Body of pancreas (tissue), 4 donors: ENCODE measurements around the gene NUP210. TPM values are rescaled to one million over a fixed set of nuclear protein-coding genes. Genes with fewer than 3 reads are reported as not detected.

Experiments
- ATAC-seq: fragments of 150-250 bp; one replicate; pipeline ENCODE4 v1.9.1; 2016
- DNase-seq, 4 donors: peaks; one replicate each; pipeline ENCODE4 v3.0.0-alpha.2; 2019
- H3K27ac ChIP-seq, 4 donors: fragments of 200-600 bp; sonication (generic); 1 replicate in 3 of 4; 2 replicates in 1 of 4; pipeline versions ENCODE4 v1.5.1 to v1.6.1; 2016 to 2019; ENCODE audit warnings: mild to moderate bottlenecking in 1 of 4, mixed read lengths in 1 of 4, moderate library complexity in 1 of 4
- H3K27me3 ChIP-seq, 2 donors: fragments of 200-600 bp; sonication (generic); one replicate each; pipeline ENCODE4 v1.6.0; 2016; ENCODE audit warnings: mild to moderate bottlenecking in 1 of 2
- H3K36me3 ChIP-seq, 2 donors: fragments of 200-600 bp; sonication (generic); replicated peaks in 1 of 2; 2 replicates each; pipeline ENCODE4 v1.5.1; 2016; ENCODE audit warnings: low read depth in 2 of 2; ENCODE audit not compliant: insufficient read depth in 1 of 2
- H3K4me1 ChIP-seq: fragments of 200-600 bp; sonication (generic); one replicate; pipeline ENCODE4 v1.6.0; 2016
- H3K4me3 ChIP-seq, 2 donors: fragments of 200-600 bp; sonication (generic); 1 replicate in 1 of 2; 2 replicates in 1 of 2; pipeline ENCODE4 v1.5.1; 2016 to 2019
- H3K9me3 ChIP-seq, 3 donors: fragments of 200-600 bp; sonication (generic); 1 replicate in 2 of 3; 2 replicates in 1 of 3; pipeline ENCODE4 v1.5.1; 2016
- POLR2A ChIP-seq, 3 donors: fragments of 450-650 bp; IDR thresholded peaks; one replicate each; pipeline ENCODE4 v1.6.1; 2016; ENCODE audit warnings: antibody characterized with exemption in 3 of 3, mild to moderate bottlenecking in 2 of 3
- WGBS, 2 donors: methylation state at CpG; one replicate each; pipeline ENCODE4 v1.1.5; 2017; 5-methylcytosine and 5-hydroxymethylcytosine counted together
- intact Hi-C: fragments of 100-400 bp; cut with DNase I; formaldehyde crosslinking; loops from one replicate; pipeline ENCODE4 v1.15.1; 2023
- total RNA-seq, 2 donors: library from RNA; depleted of rRNA; stranded (reverse); fragments of >200 nt; gene quantifications; one replicate each; pipeline ENCODE4 v1.1.0, GENCODE V29; 2016
- TF ChIP-seq, protein P1 (sequence below), 7 experiments: fragments of 450-650 bp in 4 of 7; fragments of 200-600 bp in 3 of 7; sonication (generic) in 3 of 7; IDR thresholded peaks; one replicate each; pipeline ENCODE4 v1.5.1; 2016 to 2019; ENCODE audit warnings: antibody characterized with exemption in 7 of 7

The NUP210 gene
- total RNA-seq, 2 donors from 2014 or later: 16.3 to 19.1 TPM

- ATAC-seq (no peak), DNase-seq (no peak)
- Histone ChIP-seq H3K9me3 (no peaks in the 10 kb centered on the region), H3K27ac (no peak overlapping the region), H3K4me3 (no peak overlapping the region), H3K36me3 (no peaks in the 10 kb centered on the region), H3K27me3 (no peaks in the 10 kb centered on the region), H3K4me1 (peaks cover 8% of the 10 kb centered on the region)
- no peak for TF ChIP-seq POLR2A (IDR thresholded peaks at IDR 0.05)
- TF ChIP-seq, protein P1, sequence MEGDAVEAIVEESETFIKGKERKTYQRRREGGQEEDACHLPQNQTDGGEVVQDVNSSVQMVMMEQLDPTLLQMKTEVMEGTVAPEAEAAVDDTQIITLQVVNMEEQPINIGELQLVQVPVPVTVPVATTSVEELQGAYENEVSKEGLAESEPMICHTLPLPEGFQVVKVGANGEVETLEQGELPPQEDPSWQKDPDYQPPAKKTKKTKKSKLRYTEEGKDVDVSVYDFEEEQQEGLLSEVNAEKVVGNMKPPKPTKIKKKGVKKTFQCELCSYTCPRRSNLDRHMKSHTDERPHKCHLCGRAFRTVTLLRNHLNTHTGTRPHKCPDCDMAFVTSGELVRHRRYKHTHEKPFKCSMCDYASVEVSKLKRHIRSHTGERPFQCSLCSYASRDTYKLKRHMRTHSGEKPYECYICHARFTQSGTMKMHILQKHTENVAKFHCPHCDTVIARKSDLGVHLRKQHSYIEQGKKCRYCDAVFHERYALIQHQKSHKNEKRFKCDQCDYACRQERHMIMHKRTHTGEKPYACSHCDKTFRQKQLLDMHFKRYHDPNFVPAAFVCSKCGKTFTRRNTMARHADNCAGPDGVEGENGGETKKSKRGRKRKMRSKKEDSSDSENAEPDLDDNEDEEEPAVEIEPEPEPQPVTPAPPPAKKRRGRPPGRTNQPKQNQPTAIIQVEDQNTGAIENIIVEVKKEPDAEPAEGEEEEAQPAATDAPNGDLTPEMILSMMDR (IDR thresholded peaks at IDR 0.05): no peak
- intact Hi-C loops: no loop called here
- 78 to 82% methylated on average over 6 of the region's 6 CpGs for WGBS, 2 donors
Measured at GRCh38 chr3:13411186-13411860, 8.8 kb downstream of the NUP210 start.

DNA sequence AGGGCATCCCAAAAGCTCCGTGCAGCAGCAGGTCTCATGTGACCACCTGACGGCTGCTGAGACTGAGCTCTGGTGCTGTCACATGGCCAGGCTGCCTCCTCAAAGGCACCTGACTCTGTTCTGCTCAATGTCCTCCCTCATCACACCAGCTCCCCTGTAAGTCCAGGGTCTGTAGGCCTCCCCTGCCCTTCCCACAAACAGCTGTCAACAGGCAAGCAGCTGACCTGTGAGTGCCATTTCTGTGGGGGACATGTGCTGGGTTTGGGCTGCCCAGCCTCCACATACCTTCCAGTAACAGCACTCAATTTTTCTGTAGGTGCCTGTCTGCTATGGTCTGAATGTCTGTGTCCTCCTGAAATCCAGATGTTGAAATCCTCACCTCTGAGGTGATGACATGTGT is 11.2 kb downstream of the NUP210 start:
- Histone ChIP-seq H3K36me3 (no peaks in the 10 kb centered on the region), H3K27ac (no peak overlapping the region), H3K4me1 (no peaks in the 10 kb centered on the region), H3K9me3 (no peaks in the 10 kb centered on the region), H3K4me3 (no peak overlapping the region), H3K27me3 (no peaks in the 10 kb centered on the region)
- TF ChIP-seq POLR2A (IDR thresholded peaks at IDR 0.05): no peak
- TF ChIP-seq, protein P1 (IDR thresholded peaks at IDR 0.05): no peak
- DNase-seq: no peak
- WGBS, 2 donors: 95 to 98% methylated on average over 2 of the region's 2 CpGs
- intact Hi-C loops: no loop called here
- no peak for ATAC-seq

- H3K27ac ChIP-seq: no peak overlapping the region
- no peak for ATAC-seq
- H3K4me1 ChIP-seq: no peaks in the 10 kb centered on the region
- intact Hi-C loops: no loop called here
- no peaks in the 10 kb centered on the region for H3K36me3 ChIP-seq
- no peak for TF ChIP-seq POLR2A (IDR thresholded peaks at IDR 0.05)
- TF ChIP-seq, protein P1 (IDR thresholded peaks at IDR 0.05): no peak
- no peaks in the 10 kb centered on the region for H3K27me3 ChIP-seq
- DNase-seq: no peak
- H3K9me3 ChIP-seq: no peaks in the 10 kb centered on the region
- no peak overlapping the region for H3K4me3 ChIP-seq
Measured at GRCh38 chr3:13407926-13408325, 12.2 kb downstream of the NUP210 start.

GRCh38 chr3:13407475-13407874 is 12.6 kb downstream of the NUP210 start:
- H3K36me3 ChIP-seq: no peaks in the 10 kb centered on the region
- intact Hi-C loops: no loop called here
- H3K27ac ChIP-seq: no peak overlapping the region
- TF ChIP-seq, protein P1 (IDR thresholded peaks at IDR 0.05): no peak
- no peak for TF ChIP-seq POLR2A (IDR thresholded peaks at IDR 0.05)
- H3K4me3 ChIP-seq: no peak overlapping the region
- no peaks in the 10 kb centered on the region for H3K9me3 ChIP-seq
- no peak for DNase-seq
- no peaks in the 10 kb centered on the region for H3K27me3 ChIP-seq
- 100% methylated on average over 1 of the region's 1 CpG for WGBS, 2 donors
- no peak for ATAC-seq
- H3K4me1 ChIP-seq: no peaks in the 10 kb centered on the region

DNA sequence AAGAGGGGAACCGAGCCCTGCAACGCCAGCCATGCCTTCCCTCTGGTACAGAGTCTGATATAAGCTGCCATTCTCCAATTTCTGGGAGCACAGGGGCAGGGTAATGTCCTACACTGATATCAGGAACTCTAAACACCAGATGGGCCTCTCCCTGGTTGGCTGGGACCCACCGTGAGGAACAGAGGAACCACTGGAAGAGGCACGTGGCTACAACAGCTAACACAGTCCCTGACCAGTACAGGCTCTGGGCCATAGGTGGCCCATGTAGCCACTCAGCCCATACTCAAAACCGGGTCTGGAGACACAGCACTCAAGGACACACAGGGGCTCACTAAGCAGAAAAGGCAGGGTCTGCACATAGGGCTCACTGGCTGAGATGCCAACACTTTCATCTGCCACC is 13.9 kb downstream of the NUP210 start:
- 74 to 81% methylated on average over 3 to 5 of the region's 5 CpGs for WGBS, 2 donors
- H3K27ac ChIP-seq: no peak overlapping the region
- H3K9me3 ChIP-seq: no peaks in the 10 kb centered on the region
- H3K4me1 ChIP-seq: no peaks in the 10 kb centered on the region
- H3K36me3 ChIP-seq: no peaks in the 10 kb centered on the region
- H3K4me3 ChIP-seq: no peak overlapping the region
- ATAC-seq: no peak
- H3K27me3 ChIP-seq: no peaks in the 10 kb centered on the region
- TF ChIP-seq POLR2A (IDR thresholded peaks at IDR 0.05): no peak
- TF ChIP-seq, protein P1 (IDR thresholded peaks at IDR 0.05): no peak
- intact Hi-C loops: no loop called here
- no peak for DNase-seq
